Measurements from ENCODE around the gene FRAS1. TPM values are rescaled to one million over a fixed set of nuclear protein-coding genes. Genes with fewer than 3 reads are reported as not detected.

Gene FRAS1
- total and polyA plus RNA-seq, 2 donors (not counting 1 experiment from before 2014, with no cell fraction given) = 0.03 to 0.12 TPM

- Mint-ChIP-seq H3K4me1 (no peaks in the 10 kb centered on the region), H3K27me3 (peaks cover 2% of the 10 kb centered on the region), H3K27ac (no peak overlapping the region), H3K9me3 (ENCODE audit: insufficient read depth) (no peaks in the 10 kb centered on the region), H3K4me3 (no peak overlapping the region)
- ChIA-PET POLR2A (no interaction called here), CTCF (no interaction called here)
- Histone ChIP-seq H4K20me1 (ENCODE audit: control insufficient read depth, insufficient read depth, low read length, poor library complexity, severe bottlenecking) (no peaks in the 10 kb centered on the region), H3K4me3 (ENCODE audit: control extremely low read depth in 1 of 5, extremely low read depth in 1 of 5, insufficient read depth in 1 of 5, low read depth in 2 of 5, low read length in 4 of 5) (no peak overlapping the region), H3K9ac (ENCODE audit: low read length) (no peak overlapping the region), H3K79me2 (ENCODE audit: control insufficient read depth, insufficient read depth, low read length) (no peaks in the 10 kb centered on the region), H3K36me3 (replicated peaks in 1 of 2; ENCODE audit: control extremely low read depth in 1 of 2, control insufficient read depth in 1 of 2, extremely low read depth in 1 of 2, insufficient read depth in 2 of 2, low read length in 1 of 2) (no peaks in the 10 kb centered on the region), H3K4me2 (replicated peaks; ENCODE audit: low read depth, low read length, poor library complexity, severe bottlenecking) (no peak overlapping the region), H3K27ac (ENCODE audit: low read length in 2 of 2) (no peak overlapping the region), H3K9me3 (ENCODE audit: control extremely low read depth in 1 of 3, control insufficient read depth in 2 of 3, insufficient read depth in 1 of 3, low read length in 2 of 3) (peaks cover 0 to 2% (median 0%) of the 10 kb centered on the region in 3 donors), H3K27me3 (replicated peaks in 1 of 4; ENCODE audit: control extremely low read depth in 1 of 4, control insufficient read depth in 3 of 4, insufficient read depth in 4 of 4, low read length in 3 of 4) (no peaks in the 10 kb centered on the region), H3K4me1 (ENCODE audit: control insufficient read depth in 2 of 2, insufficient read depth in 2 of 2, low read length in 2 of 2) (no peaks in the 10 kb centered on the region), H2AFZ (ENCODE audit: insufficient read depth, low read depth, low read length, poor library complexity, severe bottlenecking) (no peak overlapping the region)
- no CpG with 5 or more reads among the region's 6 CpGs for WGBS (ENCODE audit: insufficient coverage)
- no peak for DNase-seq
- no peak for TF ChIP-seq CTCF (IDR thresholded peaks at IDR 0.05)
- TF ChIP-seq EZH2 (IDR thresholded peaks at IDR 0.05; ENCODE audit: borderline replicate concordance, insufficient read depth, low read depth, low read length, poor library complexity, severe bottlenecking) = no peak
- intact Hi-C loops (cut with micrococcal nuclease) = no loop called here
- no peak for ATAC-seq (ENCODE audit: low read depth)
Observed at GRCh38 chr4:78186597-78187543, 129.7 kb downstream of the FRAS1 start.

GRCh38 chr4:78190068-78190467 is 132.9 kb downstream of the FRAS1 start:
- DNase-seq = no peak

More at GRCh38 chr4:78190068-78190467, 132.9 kb downstream of the FRAS1 start:
- ChIA-PET CTCF (no interaction called here), POLR2A (no interaction called here)
- whole genome bisulfite sequencing (ENCODE audit: insufficient coverage) = 75% methylated on average over 1 of the region's 1 CpG
- Mint-ChIP-seq H3K27ac (no peak overlapping the region), H3K27me3 (no peaks in the 10 kb centered on the region), H3K4me3 (no peak overlapping the region), H3K9me3 (ENCODE audit: insufficient read depth) (no peaks in the 10 kb centered on the region), H3K4me1 (no peaks in the 10 kb centered on the region)
- no peaks in the 10 kb centered on the region for H3K4me1 ChIP-seq (ENCODE audit: control insufficient read depth in 2 of 2, insufficient read depth in 2 of 2, low read length in 2 of 2)
- no peak for ATAC-seq (ENCODE audit: low read depth)
- no peaks in the 10 kb centered on the region for H3K36me3 ChIP-seq (replicated peaks in 1 of 2; ENCODE audit: control extremely low read depth in 1 of 2, control insufficient read depth in 1 of 2, extremely low read depth in 1 of 2, insufficient read depth in 2 of 2, low read length in 1 of 2)
- H3K27me3 ChIP-seq (replicated peaks in 1 of 4; ENCODE audit: control extremely low read depth in 1 of 4, control insufficient read depth in 3 of 4, insufficient read depth in 4 of 4, low read length in 3 of 4) = no peaks in the 10 kb centered on the region
- no peaks in the 10 kb centered on the region for H3K79me2 ChIP-seq (ENCODE audit: control insufficient read depth, insufficient read depth, low read length)
- no peak overlapping the region for H3K27ac ChIP-seq (ENCODE audit: low read length in 2 of 2)
- no peak for TF ChIP-seq EZH2 (IDR thresholded peaks at IDR 0.05; ENCODE audit: borderline replicate concordance, insufficient read depth, low read depth, low read length, poor library complexity, severe bottlenecking)
- TF ChIP-seq CTCF (IDR thresholded peaks at IDR 0.05) = no peak
- intact Hi-C loops (cut with micrococcal nuclease) = no loop called here
- no peak overlapping the region for H3K4me2 ChIP-seq (replicated peaks; ENCODE audit: low read depth, low read length, poor library complexity, severe bottlenecking)
- H2AFZ ChIP-seq (ENCODE audit: insufficient read depth, low read depth, low read length, poor library complexity, severe bottlenecking) = no peak overlapping the region
- no peak overlapping the region for H3K4me3 ChIP-seq (ENCODE audit: control extremely low read depth in 1 of 5, extremely low read depth in 1 of 5, insufficient read depth in 1 of 5, low read depth in 2 of 5, low read length in 4 of 5)
- H4K20me1 ChIP-seq (ENCODE audit: control insufficient read depth, insufficient read depth, low read length, poor library complexity, severe bottlenecking) = no peaks in the 10 kb centered on the region
- H3K9ac ChIP-seq (ENCODE audit: low read length) = no peak overlapping the region
- peaks cover 0 to 1% (median 1%) of the 10 kb centered on the region in 3 donors for H3K9me3 ChIP-seq (ENCODE audit: control extremely low read depth in 1 of 3, control insufficient read depth in 2 of 3, insufficient read depth in 1 of 3, low read length in 2 of 3)
